Heart left ventricle (tissue), 13 donors: ENCODE measurements around the gene NALCN.

Source experiments
- POLR2A ChIP-seq, 2 donors: fragments of 450-650 bp; IDR thresholded peaks; one replicate each; pipeline ENCODE4 v1.6.1; 2017; ENCODE audit warnings: antibody characterized with exemption in 2 of 2, mild to moderate bottlenecking in 2 of 2, moderate library complexity in 2 of 2
- TF ChIP-seq, protein P1 (sequence below), 12 donors: fragments of 200-600 bp; sonication (generic) in 4 of 12; IDR thresholded peaks; one replicate each; pipeline versions ENCODE4 v1.5.0 to v1.8.0; 2018 to 2022; ENCODE audit warnings: antibody characterized with exemption in 12 of 12, mild to moderate bottlenecking in 5 of 12
- donor health status: ischemic (EF 13 %, LVEDD 7.1; RV severe dilation, severe dysfunction).
- donor health status: DM: no; HTN: yes; CAD: no.
- donor health status: DM: no; HTN: no; CAD: no.
- donor health status: ischemic (EF 25% LVEDD 6.9; RV normal size, moderate dysfunction).
- donor health status: ischemic (EF 25% LVEDD 5.7; RV mildly dilated, moderate dysfunction).
- donor health status: ischemic (EF 35%, LVEDD 5.7; RV mildly dilated, moderate dysfunction).
- donor health status: nonischemic (EF 11% LVEDD 7.7; RV severe dilation, severe dysfunction).
- donor health status: DM: yes; HTN: yes; CAD: no.
- donor health status: PGD.
- donor health status: ischemic (EF 29% LVEDD 5.4; RV normal size, mild dysfunction).
- donor health status: nonischemic (EF 23%, LVEDD 6.1; RV moderate dilation, normal function).

DNA sequence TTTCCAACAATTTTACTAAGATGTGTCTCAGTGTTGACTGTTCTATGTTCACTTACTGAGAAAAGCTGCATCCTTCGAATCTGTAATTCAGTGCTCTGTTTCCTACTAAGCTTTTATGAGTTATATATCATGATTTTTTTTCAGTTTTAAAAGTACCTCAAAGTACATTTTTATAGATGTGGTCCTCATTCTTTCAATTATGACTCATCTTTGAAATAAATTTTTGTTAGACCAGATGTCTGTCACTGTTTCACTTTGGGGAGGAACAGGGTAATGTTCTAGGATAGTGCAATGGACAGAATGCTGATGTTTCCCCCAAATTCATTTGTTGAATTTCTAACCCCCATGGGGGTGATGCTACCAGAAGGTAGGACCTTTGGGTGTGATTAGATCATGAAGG lies 74.8 kb downstream of the NALCN start:
- TF ChIP-seq POLR2A (IDR thresholded peaks at IDR 0.05): no peak
- TF ChIP-seq, protein P1, sequence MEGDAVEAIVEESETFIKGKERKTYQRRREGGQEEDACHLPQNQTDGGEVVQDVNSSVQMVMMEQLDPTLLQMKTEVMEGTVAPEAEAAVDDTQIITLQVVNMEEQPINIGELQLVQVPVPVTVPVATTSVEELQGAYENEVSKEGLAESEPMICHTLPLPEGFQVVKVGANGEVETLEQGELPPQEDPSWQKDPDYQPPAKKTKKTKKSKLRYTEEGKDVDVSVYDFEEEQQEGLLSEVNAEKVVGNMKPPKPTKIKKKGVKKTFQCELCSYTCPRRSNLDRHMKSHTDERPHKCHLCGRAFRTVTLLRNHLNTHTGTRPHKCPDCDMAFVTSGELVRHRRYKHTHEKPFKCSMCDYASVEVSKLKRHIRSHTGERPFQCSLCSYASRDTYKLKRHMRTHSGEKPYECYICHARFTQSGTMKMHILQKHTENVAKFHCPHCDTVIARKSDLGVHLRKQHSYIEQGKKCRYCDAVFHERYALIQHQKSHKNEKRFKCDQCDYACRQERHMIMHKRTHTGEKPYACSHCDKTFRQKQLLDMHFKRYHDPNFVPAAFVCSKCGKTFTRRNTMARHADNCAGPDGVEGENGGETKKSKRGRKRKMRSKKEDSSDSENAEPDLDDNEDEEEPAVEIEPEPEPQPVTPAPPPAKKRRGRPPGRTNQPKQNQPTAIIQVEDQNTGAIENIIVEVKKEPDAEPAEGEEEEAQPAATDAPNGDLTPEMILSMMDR (IDR thresholded peaks at IDR 0.05): no peak
